ENCODE data around the gene LDLR. TPM values are rescaled to one million over a fixed set of nuclear protein-coding genes. Genes with fewer than 3 reads are reported as not detected.

Gene LDLR
- 10 to 100 TPM in 11 of 12 donors, not detected in 1; 14.3 to 33.0 (median 22.2) TPM for polyA plus RNA-seq (ENCODE audit: insufficient read length in 12 of 12)
- long read RNA-seq, donor 1, partial matches to known transcripts: 0 of 2 reads
- long read RNA-seq, donor 1, other reads (novel, unspliced or antisense): 0 of 2 reads
- long read RNA-seq, donor 2, partial matches to known transcripts: 0 of 4 reads
- long read RNA-seq, donor 2, other reads (novel, unspliced or antisense): 0 of 4 reads
- long read RNA-seq, donor 3, partial matches to known transcripts: 0 of 1 reads
- long read RNA-seq, donor 3, other reads (novel, unspliced or antisense): 0 of 1 reads
- long read RNA-seq, donor 4, partial matches to known transcripts: 0 of 3 reads
- long read RNA-seq, donor 4, other reads (novel, unspliced or antisense): 0 of 3 reads
- long read RNA-seq, donor 5, partial matches to known transcripts: 0 of 2 reads
- long read RNA-seq, donor 5, other reads (novel, unspliced or antisense): 0 of 2 reads
- long read RNA-seq, donor 6, partial matches to known transcripts: 0 of 4 reads
- long read RNA-seq, donor 6, other reads (novel, unspliced or antisense): 0 of 4 reads
- long read RNA-seq, donor 7, partial matches to known transcripts: 0 of 1 reads
- long read RNA-seq, donor 7, other reads (novel, unspliced or antisense): 0 of 1 reads
- long read RNA-seq, donor 8, partial matches to known transcripts: 0 of 1 reads
- long read RNA-seq, donor 8, other reads (novel, unspliced or antisense): 0 of 1 reads
- long read RNA-seq, donor 9: 0 reads
- long read RNA-seq, donor 10: 0 reads
- long read RNA-seq, donor 11, partial matches to known transcripts: 0 of 2 reads
- long read RNA-seq, donor 11, other reads (novel, unspliced or antisense): 0 of 2 reads

DNA sequence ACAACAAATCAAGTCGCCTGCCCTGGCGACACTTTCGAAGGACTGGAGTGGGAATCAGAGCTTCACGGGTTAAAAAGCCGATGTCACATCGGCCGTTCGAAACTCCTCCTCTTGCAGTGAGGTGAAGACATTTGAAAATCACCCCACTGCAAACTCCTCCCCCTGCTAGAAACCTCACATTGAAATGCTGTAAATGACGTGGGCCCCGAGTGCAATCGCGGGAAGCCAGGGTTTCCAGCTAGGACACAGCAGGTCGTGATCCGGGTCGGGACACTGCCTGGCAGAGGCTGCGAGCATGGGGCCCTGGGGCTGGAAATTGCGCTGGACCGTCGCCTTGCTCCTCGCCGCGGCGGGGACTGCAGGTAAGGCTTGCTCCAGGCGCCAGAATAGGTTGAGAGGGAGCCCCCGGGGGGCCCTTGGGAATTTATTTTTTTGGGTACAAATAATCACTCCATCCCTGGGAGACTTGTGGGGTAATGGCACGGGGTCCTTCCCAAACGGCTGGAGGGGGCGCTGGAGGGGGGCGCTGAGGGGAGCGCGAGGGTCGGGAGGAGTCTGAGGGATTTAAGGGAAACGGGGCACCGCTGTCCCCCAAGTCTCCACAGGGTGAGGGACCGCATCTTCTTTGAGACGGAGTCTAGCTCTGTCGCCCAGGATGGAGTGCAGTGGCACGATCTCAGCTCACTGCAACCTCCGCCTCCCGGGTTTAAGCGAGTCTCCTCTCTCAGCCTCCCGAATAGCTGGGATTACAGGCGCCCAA is at the start of gene LDLR:
Gene LDLR, plus strand, starts transcription at position 210 of the 760 bp plus-strand sequence. Its CDS starts 86 bp downstream, at position 296.
- DNase-seq: peak; percentile 93

GRCh38 chr19:11041194-11041593 is 48.1 kb upstream of the LDLR start:
- DNase-seq: no peak

DNA sequence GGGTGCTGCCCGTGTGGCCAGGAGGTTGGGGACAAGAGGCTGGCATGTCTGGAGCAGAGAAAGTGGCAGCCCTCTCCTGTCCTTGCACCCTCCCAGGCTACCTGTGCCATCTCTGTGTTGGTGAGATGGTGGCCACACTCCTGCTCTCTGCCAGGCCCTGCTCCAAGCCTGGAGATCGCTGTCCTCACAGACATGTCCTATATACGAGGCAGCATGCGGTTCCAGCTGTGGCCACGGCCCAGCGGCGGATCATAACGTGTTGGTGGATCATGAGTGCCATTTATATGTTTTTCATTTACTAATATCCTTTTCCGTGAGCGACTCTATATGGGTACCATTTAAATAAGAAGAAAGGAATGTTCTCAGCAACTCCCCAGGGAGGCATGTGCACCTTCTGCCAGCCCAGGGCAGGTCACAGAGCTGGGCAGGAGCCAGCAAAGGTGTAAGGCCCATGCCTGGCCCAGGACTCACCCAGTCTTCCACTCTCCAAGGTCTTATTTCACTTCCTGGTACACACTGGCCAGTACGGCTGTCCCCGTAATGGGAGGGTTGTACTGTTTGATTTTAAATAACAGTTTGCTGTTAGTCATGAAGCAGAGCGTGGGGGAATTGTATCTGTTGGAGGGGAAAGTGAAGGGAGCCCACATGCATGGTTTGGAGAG is 47.2 kb upstream of the LDLR start:
- no peak for DNase-seq

DNA sequence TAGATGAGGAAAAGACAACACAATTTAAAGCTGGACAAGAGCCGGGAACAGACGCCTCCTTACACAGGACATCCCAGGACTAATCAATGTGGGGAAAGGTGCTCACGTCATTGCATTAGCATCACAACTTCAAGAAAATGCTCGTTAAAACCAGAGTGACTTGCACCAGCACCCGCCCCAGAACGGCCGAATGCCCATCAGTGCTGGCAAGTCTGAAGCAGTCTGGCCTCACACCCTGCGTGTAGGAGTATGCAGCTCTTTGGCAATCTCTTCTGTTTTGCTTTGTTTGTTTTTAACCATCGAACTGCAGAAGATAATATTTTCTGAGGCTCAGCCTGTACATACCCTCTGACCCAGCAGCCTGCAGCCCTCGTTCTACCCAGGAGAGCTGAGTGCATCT is 44.8 kb upstream of the LDLR start:
- DNase-seq: no peak

- no peak for DNase-seq
Measured at GRCh38 chr19:11045536-11045935, 43.7 kb upstream of the LDLR start.

GRCh38 chr19:11046605-11047354 is 42.5 kb upstream of the LDLR start:
- DNase-seq: no peak

GRCh38 chr19:11047866-11048265 is 41.4 kb upstream of the LDLR start:
- DNase-seq: no peak

GRCh38 chr19:11050323-11051114 is 38.7 kb upstream of the LDLR start:
- no peak for DNase-seq

DNA sequence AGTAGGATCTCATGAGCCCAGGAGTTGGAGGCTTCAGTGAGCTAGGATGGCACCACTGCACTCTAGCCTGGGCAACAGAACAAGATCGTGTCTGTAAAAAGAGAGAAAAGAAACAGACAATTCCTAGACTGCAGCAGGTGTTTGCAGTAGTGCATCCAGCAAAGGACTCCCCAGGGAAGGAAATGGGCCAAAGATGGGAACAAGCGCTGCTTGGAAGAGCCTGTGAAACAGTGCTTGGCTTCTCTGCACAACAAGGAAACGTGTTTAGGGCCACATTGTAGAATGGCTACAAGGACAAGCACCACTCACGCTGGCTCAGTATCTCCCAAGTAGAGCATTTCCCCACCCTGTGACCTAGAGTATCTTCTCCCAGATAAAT is 35.5 kb upstream of the LDLR start:
- peak; percentile 57 for DNase-seq

DNA sequence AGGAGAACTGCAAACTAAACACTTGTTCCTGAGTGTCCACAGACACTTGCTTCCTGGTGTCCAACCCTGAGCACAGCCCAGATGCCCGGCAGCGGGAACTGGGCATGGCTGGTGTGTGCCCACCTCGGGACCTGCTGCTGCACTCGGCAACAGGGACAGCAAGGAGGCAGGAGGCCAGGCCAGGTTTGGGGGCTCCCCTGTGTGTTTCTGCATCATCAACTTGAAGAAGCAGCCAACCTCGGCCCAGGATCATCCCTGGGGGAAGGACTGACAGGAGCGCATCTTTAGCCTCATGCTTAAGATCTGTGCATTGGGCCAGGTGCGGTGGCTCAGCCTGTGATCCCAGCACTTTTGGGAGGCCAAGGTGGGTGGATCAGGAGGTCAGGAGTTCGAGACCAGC is 35.1 kb upstream of the LDLR start:
- DNase-seq: no peak

DNA sequence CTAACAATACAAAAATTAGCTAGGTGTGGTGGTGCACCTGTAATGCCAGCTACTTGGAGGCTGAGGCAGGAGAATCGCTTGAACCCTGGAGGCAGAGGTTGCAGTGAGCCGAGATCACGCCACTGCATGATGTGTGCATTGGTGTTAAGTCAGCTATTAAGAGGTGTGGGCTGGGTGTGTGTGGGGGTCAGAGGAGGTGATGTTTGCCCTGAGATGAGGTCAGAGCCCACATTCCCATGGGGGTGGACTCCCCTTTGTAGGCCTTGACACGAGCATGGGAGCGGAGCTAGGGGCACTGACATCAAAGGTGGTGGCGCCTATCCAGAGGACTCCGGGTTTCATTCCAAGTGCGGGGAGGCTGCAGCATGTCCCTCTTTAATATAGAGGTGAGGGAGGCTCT is 34.6 kb upstream of the LDLR start:
- no peak for DNase-seq

- no peak for DNase-seq
Measured at GRCh38 chr19:11058246-11059030, 30.8 kb upstream of the LDLR start.

DNA sequence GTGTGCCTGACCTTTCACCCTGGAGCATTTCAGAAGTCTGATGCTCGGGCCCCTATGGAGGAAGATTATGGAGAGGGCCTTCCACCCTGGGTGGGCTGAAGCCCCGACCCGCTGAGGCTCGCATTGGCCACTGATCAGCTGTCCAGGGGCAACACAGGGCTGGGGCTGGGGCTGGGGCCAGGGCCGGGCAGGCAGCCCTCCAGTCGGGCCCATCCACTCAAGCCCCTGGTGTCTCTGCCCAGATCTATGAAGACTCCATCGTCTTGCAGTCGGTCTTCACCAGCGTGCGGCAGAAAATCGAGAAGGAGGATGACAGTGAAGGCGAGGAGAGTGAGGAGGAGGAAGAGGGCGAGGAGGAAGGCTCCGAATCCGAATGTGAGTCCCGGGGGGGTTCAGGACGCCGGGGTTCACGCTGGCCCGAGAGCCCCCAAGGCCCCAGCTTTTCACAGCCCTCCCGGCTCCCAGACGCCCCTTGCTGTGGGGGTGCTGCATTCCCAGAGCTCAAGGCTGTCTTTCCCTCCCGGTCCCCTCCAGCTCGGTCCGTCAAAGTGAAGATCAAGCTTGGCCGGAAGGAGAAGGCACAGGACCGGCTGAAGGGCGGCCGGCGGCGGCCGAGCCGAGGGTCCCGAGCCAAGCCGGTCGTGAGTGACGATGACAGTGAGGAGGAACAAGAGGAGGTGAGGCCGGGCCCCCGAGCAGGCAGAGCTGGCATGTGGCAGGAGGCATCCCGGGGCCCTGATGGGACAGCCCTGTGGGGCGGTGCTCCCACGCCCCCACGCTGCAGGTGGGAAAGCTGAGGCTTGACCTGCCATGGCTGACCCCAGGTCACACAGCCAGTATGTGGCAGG is 29.5 kb upstream of the LDLR start:
- DNase-seq: no peak

DNA sequence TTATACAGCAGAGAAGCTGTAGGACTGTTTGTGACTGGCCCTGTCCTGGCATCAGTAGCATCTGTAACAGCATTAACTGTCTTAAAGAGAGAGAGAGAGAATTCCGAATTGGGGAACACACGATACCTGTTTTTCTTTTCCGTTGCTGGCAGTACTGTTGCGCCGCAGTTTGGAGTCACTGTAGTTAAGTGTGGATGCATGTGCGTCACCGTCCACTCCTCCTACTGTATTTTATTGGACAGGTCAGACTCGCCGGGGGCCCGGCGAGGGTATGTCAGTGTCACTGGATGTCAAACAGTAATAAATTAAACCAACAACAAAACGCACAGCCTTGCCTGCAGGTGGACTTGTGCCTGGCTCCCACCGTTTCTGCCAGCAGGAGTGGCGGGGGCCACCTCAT is 27.3 kb upstream of the LDLR start:
- DNase-seq: no peak

DNA sequence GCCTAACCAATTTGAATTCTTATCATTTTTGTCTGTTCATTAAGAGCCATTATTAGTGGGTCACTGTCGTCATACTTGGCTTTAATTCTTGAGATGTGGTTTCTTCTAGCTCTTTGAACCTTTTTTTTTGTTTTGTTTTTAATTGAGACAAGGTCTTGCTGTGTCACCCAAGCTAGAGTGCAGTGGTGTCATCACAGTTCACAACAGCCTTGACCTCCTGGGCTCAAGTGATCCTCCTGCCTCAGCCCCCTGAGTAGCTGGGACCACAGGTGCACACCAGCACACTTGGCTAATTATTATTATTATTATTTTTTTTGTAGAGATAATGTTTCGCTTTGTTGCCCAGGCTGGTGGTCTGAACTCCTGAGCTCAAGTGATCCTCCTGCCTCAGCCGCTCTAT is 25.8 kb upstream of the LDLR start:
- DNase-seq: no peak

- DNase-seq: no peak
Measured at GRCh38 chr19:11064831-11065303, 24.4 kb upstream of the LDLR start.

DNA sequence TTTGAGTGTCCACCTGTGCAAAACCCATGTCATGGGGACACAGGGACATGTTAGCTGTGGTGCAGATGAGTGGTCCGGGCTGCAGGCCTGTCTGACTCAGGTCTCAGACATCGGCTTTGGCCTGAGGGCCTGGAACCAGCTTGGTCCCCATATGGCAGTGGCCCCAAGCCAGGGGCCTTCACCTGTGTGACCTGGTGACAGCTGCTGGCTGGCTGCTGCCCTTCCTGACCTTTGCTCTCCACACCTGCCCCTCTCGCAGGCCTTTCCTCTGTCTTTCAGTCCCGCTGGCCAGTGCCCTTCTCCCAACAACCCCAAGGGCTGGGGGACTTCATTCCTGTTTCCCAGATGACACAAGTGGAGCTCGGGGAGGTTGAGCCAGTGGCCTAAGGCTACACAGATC is 22.9 kb upstream of the LDLR start:
- DNase-seq: no peak
